Activated T-helper 17 cell treated with anti-CD3 and anti-CD28 coated beads, Interleukin-2, amount 50 U/mL, for 72 hours (primary cell): ENCODE data around the gene ITGA3. TPM values are rescaled to one million over a fixed set of nuclear protein-coding genes. Genes with fewer than 3 reads are reported as not detected.
"Not testable (repeated sequence)": the region's sequence is repeated elsewhere in the genome, so short reads cannot be mapped to it uniquely, and the experiment has no call there.

Experiments used
- ATAC-seq: fragments of 150-1000 bp; cut with Tn5 transposase; replicated peaks from 2 replicates; pipeline ENCODE4 v1.10.0; 2021; ENCODE audit warnings: mild to moderate bottlenecking, moderate library complexity
- H3K27ac Mint-ChIP-seq: one replicate; pipeline ENCODE4 v1.8.0; 2022; ENCODE audit warnings: mixed read lengths
- H3K27me3 Mint-ChIP-seq: one replicate; pipeline ENCODE4 v1.8.0; 2022; ENCODE audit warnings: mixed read lengths
- H3K36me3 Mint-ChIP-seq: one replicate; pipeline ENCODE4 v1.8.0; 2022; ENCODE audit warnings: low read depth, mild to moderate bottlenecking, mixed read lengths
- H3K4me1 Mint-ChIP-seq: one replicate; pipeline ENCODE4 v1.8.0; 2022; ENCODE audit warnings: mixed read lengths
- H3K4me3 Mint-ChIP-seq: one replicate; pipeline ENCODE4 v1.8.0; 2022; ENCODE audit warnings: mild to moderate bottlenecking, mixed read lengths
- H3K9me3 Mint-ChIP-seq: one replicate; pipeline ENCODE4 v1.8.0; 2022; ENCODE audit warnings: mixed read lengths
- total RNA-seq, 2 donors: library from RNA; stranded (reverse); gene quantifications; one replicate each; pipeline ENCODE4 v1.2.3, GENCODE V29; 2022

Gene ITGA3
- total RNA-seq, 2 donors from 2014 or later: 5.3 to 22.2 TPM

DNA sequence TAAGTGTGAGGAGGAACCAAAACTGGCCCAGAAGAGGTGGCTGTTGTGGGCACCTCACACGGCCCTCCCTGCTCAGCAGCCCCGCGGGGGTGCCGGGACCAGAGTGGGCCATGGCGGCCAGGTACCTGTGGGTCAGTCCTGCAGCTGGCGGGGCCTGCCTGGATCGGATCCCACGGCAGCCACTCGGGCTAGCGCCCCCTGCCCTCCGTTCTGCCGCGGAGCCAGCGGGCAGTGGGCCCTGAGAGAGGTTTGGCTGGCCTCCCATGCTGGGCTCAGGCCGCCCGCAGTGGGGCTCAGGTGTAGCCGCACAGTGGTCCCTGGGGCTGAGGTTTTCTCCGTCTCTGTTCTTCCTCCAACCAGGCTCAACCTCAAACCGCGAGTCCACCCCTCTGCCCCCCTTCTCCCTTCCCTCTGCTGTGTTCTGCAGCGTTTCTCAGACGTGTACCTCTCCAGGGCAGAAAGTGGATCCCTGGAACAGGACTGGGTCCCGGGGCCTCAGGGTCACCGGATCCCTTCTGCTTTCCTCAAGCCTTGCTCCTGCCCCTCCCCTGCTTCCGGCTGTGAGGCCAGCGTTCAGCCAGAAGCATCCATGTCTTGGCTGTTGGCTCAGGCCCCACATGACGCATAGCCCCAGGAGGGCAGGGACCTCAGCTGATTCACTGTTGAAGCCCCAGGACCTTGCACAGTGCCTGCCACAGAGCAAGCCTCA is 28.6 kb upstream of the ITGA3 start:
- Mint-ChIP-seq H3K4me3 (peak overlapping the region; percentile 48), H3K9me3 (no peaks in the 10 kb centered on the region), H3K4me1 (peaks cover 4% of the 10 kb centered on the region), H3K27me3 (peaks cover 22% of the 10 kb centered on the region), H3K36me3 (no peaks in the 10 kb centered on the region), H3K27ac (no peak overlapping the region)
- ATAC-seq: peak; percentile 38

DNA sequence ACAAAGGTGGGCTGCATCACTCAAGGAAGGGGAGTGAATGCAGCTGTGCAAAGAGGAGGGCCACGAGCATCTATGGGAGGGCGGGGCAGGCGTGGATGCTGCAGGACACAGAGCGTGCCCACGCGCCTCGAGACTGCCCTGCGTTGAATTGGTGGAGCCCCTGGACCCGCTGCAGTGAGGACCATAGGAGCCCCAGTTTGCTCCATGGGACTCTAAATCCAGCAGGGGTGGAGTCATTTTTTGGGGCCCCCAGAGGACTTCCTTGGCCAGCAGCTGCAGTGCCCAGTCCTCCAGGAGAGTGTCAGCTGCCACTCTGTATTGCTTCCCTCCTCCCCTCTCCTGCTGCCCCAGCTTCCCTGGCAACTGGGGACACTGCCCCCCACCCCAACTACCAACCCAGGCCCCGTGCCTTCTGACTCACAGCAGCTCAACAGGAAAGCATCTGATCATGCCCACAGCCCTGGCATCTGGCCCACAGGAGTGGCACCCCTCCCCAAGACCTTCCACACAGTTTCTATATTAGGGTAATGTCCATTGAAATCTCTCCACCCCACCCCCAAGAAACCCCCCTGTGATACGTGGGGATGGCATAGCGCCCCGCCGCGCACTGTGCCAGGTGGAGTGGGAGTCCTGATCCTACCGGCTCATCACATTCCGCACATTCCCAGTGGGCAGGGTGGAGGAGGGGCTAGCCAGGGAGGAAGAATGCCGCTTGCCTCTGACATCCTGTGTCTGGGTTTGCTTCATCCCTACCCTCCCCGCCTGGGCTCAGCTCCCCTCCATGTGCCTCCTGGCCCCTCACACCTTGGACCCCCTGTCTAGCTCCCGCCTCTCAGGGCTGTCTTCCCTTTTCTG is 27.8 kb upstream of the ITGA3 start:
- peaks cover 22% of the 10 kb centered on the region for H3K27me3 Mint-ChIP-seq
- no peaks in the 10 kb centered on the region for H3K36me3 Mint-ChIP-seq
- no peak for ATAC-seq
- H3K9me3 Mint-ChIP-seq: no peaks in the 10 kb centered on the region
- peaks cover 4% of the 10 kb centered on the region for H3K4me1 Mint-ChIP-seq
- H3K4me3 Mint-ChIP-seq: peak overlapping the region; percentile 48
- no peak overlapping the region for H3K27ac Mint-ChIP-seq

DNA sequence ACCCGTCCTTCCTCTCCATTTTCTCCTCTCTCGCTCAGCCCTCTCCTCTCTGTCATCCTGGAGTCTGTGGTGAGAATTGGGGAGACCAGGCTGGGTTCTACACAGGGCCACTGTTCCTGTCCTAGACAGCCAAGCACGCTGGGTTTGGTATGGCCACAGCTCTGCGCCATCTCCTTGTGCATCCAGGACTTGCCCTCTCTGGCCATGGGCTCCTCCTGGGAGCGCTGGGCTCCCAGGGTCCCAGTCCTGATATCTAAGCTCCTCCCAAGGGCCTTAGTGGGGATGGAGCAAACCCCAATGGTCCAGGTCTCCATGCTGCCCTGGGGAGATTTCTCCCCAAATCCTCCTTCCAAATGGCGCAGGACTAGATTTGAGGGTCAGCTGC is 27.2 kb upstream of the ITGA3 start:
- no peak for ATAC-seq
- Mint-ChIP-seq H3K36me3 (no peaks in the 10 kb centered on the region), H3K4me1 (peaks cover 4% of the 10 kb centered on the region), H3K27me3 (peaks cover 22% of the 10 kb centered on the region), H3K4me3 (no peak overlapping the region), H3K9me3 (no peaks in the 10 kb centered on the region), H3K27ac (no peak overlapping the region)

DNA sequence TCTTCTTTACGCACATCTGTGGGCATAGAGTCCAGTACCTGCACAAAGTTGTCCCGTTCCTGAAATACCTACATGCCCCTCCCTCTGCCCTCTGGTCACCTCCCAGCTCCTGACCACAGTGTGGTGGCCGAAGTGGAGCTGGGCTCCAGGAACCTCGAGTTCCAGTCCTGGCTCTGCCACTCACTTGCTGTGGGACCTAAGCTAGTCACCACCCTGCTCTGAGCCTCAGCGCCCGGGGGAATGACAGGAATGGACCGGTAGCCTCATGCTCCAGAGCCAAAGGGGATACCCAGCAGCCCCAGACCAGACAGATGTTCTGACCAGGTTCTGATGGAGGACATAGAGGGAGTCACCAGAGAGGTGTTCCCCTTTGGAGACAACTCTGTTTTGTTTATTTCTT is 26.7 kb upstream of the ITGA3 start:
- no peak overlapping the region for H3K27ac Mint-ChIP-seq
- peaks cover 22% of the 10 kb centered on the region for H3K27me3 Mint-ChIP-seq
- no peaks in the 10 kb centered on the region for H3K9me3 Mint-ChIP-seq
- peaks cover 4% of the 10 kb centered on the region for H3K4me1 Mint-ChIP-seq
- no peak for ATAC-seq
- H3K36me3 Mint-ChIP-seq: no peaks in the 10 kb centered on the region
- no peak overlapping the region for H3K4me3 Mint-ChIP-seq

DNA sequence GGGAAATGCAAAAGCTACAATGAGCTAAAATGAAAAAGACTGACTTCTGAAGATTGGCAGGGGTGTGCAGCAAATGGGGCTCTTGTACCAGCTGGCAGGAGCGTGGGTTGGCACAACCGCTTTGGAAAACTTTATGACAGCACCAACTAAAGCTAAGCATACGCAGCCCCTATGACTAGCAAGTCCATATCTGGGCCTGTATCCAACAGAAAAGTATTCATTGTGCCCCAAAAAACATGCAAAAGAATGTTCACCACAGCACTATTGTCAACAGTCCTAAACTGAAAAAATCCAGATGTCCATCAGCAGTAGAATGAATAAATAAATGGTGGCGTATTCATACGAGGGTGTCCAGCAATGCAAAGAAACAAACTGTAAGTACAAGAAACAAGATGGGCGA is 22.6 kb upstream of the ITGA3 start:
- peaks cover 13% of the 10 kb centered on the region for H3K27me3 Mint-ChIP-seq
- H3K36me3 Mint-ChIP-seq: no peaks in the 10 kb centered on the region
- no peak for ATAC-seq
- no peak overlapping the region for H3K27ac Mint-ChIP-seq
- H3K4me1 Mint-ChIP-seq: no peaks in the 10 kb centered on the region
- no peak overlapping the region for H3K4me3 Mint-ChIP-seq
- no peaks in the 10 kb centered on the region for H3K9me3 Mint-ChIP-seq

DNA sequence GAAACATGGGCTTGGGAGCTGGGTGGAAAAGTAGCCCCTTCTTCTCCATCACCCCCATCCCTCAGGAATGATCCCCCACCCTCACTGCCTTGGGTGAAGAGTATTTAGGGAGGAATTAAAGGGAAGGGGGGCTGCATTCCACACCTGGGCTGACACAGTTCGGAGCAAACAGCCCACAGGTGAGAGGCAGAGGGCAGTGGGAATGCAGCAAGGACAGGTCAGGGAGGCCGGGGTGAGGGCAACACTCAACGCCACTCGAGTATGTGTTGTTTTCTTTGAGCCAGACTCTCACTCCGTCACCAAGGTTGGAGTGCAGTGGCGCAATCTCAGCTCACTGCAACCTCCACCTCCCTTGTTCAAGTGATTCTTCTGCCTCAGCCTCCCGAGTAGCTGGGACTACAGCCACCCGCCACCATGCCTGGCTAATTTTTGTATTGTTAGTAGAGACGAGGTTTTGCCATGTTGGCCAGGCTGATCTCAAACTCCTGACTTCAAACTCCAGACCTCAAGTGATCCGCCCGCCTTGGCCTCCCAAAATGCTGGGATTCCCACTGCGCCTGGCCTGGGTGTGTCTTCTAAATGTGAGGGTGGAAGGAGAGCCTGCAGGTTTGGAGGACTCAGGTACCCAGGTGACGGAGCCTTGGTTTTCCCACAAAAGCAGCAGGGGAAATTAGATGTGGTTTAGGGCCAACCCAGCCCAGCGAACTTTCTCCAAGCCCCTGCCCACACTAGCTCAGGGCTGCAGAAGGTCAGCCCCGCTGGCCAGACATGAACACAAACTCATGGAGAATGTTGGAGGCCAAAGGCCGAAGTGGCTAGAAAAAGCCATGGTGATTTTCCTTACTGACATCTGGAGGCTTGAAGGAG is 21.2 kb upstream of the ITGA3 start:
- Mint-ChIP-seq H3K4me1 (no peaks in the 10 kb centered on the region), H3K27ac (no peak overlapping the region), H3K9me3 (no peaks in the 10 kb centered on the region), H3K4me3 (no peak overlapping the region), H3K27me3 (peaks cover 4% of the 10 kb centered on the region), H3K36me3 (no peaks in the 10 kb centered on the region)
- no peak for ATAC-seq

DNA sequence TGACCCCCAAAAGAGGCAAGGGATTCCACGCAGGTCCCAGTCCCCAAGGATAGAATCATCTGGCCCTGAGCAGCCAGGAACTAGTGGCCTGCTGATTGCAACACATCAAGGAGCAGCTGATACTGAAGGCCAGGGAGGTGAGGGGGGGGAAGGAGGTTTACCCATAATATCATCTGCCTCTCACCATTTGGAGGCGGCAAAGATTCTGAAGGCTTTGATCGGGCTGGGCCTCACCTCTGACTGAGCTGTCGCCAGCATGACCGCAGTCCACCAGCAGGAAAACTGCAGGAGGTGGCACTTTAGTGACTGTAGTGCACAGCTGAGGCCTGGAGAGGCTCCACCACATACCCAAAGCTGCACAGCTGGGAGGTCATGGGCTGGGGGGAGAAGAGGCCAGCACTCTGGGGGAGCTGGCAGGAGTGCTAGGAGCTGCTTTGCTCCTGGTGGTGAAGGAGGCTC is 20.5 kb upstream of the ITGA3 start:
- H3K27ac Mint-ChIP-seq: no peak overlapping the region
- no peaks in the 10 kb centered on the region for H3K4me1 Mint-ChIP-seq
- no peak for ATAC-seq
- peaks cover 4% of the 10 kb centered on the region for H3K27me3 Mint-ChIP-seq
- H3K36me3 Mint-ChIP-seq: no peaks in the 10 kb centered on the region
- no peak overlapping the region for H3K4me3 Mint-ChIP-seq
- no peaks in the 10 kb centered on the region for H3K9me3 Mint-ChIP-seq

DNA sequence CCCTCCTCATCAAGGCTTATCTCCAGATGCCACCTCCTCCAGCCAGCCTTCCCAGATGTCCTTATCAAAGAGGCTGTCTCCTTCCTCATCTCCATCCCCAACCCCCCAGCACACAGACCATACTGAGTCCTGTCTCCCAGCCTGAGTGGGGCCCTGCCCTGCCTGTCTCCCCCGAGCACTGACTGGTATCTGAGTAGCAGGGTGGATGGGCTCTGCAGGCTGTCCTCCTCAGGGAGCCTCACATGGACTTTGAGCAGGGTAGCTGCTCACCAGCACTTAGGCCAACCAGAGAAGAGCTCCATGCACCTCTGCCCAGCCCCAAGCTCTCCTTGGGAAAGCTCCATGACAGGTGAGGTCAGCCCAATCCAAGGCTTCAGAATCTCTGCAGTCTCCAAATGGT is 20.0 kb upstream of the ITGA3 start:
- Mint-ChIP-seq H3K9me3 (no peaks in the 10 kb centered on the region), H3K4me3 (no peak overlapping the region), H3K27ac (no peak overlapping the region), H3K36me3 (no peaks in the 10 kb centered on the region), H3K27me3 (peaks cover 4% of the 10 kb centered on the region), H3K4me1 (no peaks in the 10 kb centered on the region)
- no peak for ATAC-seq

DNA sequence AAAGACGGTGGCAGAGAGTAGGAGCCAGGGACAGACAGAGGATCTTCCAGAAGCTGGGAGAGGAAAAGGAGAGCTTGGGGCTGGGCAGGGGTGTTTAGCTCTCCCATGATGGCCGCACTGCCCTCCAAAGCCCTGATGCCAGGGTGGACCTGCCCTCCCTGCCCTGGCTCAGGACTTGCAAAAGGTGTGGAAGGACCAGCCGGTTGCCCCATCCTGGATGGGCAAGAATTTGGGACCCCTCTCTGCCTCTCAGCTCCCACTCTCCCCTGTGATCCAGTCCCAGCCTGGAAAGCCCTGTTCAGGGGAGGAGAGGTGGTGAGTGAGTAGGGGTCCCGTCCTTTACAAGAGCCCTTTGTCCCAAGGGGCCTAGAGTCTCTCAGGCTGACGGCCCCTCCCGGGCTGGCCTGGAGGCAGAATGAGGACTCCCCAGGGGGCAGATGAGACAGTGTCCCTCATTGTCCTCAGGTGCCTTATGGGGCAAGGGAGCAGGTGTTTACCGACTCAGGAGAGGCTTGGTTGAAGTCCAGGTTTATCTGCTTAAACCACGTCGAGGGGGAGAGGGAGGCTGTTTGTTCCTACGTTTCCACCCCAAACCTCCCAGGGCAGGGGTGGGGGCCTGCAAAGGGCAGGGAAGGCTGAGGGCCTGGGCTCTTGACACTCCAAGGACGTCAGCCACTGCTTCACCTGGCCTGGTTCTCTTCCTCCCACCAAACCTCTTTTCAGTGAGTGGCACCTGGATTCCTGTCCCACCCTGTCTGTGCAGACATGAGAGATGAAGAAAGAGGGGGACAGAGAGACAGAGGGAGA is 19.3 kb upstream of the ITGA3 start:
- H3K36me3 Mint-ChIP-seq: no peaks in the 10 kb centered on the region
- no peaks in the 10 kb centered on the region for H3K4me1 Mint-ChIP-seq
- H3K27ac Mint-ChIP-seq: no peak overlapping the region
- H3K27me3 Mint-ChIP-seq: peaks cover 2% of the 10 kb centered on the region
- ATAC-seq: no peak
- no peak overlapping the region for H3K4me3 Mint-ChIP-seq
- H3K9me3 Mint-ChIP-seq: no peaks in the 10 kb centered on the region

DNA sequence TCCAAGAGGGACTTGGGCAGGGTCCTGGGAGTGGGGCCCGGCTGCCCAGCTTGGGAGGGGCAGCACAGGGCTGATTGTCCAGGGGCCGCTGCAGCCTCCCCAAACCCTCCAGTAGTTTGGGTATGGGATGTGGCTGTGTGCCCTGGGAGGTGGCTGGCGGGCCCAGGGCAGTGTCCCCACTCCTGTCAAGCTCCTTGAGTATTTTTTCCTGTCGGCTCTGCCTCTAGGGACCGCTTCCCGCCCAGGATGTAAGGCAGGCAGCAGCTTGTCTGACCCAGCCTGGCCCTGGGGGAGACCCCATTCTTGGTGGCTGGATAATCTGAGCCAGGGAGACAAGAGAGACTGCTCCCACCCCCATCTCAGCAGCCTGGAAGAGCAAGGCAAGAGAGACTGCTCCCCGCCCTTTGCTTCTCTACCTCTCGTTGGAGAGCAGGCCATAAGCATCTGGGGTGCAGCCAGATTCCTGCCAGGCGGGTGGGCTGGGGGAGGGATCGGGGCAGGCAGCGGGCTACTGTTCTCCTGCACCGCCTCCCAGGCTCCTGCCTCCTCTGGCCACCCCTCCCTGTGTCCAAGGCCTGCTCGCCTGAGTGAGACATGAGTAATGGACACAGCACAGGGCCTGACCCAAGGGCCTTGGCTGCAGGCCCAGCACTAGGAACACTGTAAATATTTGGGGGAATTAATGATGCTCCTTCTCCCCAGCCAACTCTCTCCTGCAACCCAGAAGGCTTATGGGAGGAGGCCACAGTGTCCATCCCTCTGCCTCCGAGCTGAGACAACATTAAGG is 18.4 kb upstream of the ITGA3 start:
- no peak overlapping the region for H3K27ac Mint-ChIP-seq

DNA sequence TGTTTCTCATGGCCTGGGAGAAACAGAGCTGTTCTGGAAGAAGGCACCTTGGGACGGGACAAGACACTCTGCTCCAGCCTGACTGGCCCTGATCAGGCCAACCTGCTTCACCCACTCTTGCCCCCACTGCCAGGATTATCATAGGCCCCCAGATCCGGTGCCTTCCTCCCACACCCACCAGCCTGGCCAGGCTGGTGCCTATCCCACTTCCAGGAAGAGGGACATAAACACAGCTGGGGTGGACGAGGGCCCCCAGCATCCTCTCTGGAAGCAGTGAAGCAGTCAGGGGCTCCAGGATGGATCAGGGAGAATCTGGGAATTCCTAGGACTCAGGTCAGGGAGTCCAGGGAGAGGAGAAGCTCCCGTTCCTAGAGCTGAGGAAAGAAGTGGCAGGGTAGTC is 16.9 kb upstream of the ITGA3 start:
- no peak overlapping the region for H3K27ac Mint-ChIP-seq
- no peak for ATAC-seq
- no peaks in the 10 kb centered on the region for H3K9me3 Mint-ChIP-seq
- H3K4me1 Mint-ChIP-seq: no peaks in the 10 kb centered on the region
- no peaks in the 10 kb centered on the region for H3K36me3 Mint-ChIP-seq
- H3K27me3 Mint-ChIP-seq: peaks cover 3% of the 10 kb centered on the region
- no peak overlapping the region for H3K4me3 Mint-ChIP-seq

More for the DNA sequence above, 18.4 kb upstream of the ITGA3 start:
- no peaks in the 10 kb centered on the region for H3K27me3 Mint-ChIP-seq
- no peaks in the 10 kb centered on the region for H3K9me3 Mint-ChIP-seq
- no peaks in the 10 kb centered on the region for H3K4me1 Mint-ChIP-seq
- no peaks in the 10 kb centered on the region for H3K36me3 Mint-ChIP-seq
- no peak for ATAC-seq
- no peak overlapping the region for H3K4me3 Mint-ChIP-seq

DNA sequence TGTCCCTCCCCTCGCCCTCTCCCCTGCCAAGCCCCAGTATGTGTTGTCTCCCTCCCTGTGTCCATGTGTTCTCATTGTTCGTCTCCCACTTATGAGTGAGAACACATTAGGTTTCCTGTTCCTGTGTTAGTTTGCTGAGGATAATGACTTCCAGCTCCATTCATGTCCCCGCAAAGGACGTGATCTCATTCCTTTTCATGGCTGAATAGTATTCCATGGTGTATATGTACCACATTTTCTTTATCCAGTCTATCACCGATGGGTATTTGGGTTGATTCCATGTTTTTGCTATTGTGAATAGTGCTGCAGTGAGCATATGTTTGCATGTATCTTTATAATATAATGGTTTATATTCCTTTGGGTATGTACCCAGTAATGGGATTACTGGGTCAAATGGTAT is 15.4 kb upstream of the ITGA3 start:
- ATAC-seq: not testable (repeated sequence)

DNA sequence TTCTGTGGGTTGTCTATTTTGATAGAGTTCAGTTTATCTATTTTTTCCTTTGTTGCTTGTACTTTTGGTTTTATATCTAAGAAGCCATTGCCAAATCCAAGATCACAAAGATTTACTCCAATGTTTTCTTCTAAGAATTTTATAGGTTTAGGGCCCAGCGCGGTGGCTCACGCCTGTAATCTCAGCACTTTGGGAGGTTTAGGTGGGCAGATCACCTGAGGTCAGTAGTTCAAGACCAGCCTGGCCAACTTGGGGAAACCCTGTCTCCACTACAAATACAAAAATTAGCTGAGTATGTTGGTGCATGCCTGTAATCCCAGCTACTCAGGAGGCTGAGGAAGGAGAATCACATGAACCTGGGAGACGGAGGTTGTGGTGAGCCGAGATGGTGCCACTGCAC is 13.7 kb upstream of the ITGA3 start:
- no peak for ATAC-seq
- no peak overlapping the region for H3K4me3 Mint-ChIP-seq
- no peaks in the 10 kb centered on the region for H3K36me3 Mint-ChIP-seq

More for the DNA sequence above, 15.4 kb upstream of the ITGA3 start:
- not testable (repeated sequence) for H3K27ac Mint-ChIP-seq, H3K9me3 Mint-ChIP-seq, H3K36me3 Mint-ChIP-seq, H3K4me1 Mint-ChIP-seq, H3K4me3 Mint-ChIP-seq, H3K27me3 Mint-ChIP-seq

More for the DNA sequence above, 13.7 kb upstream of the ITGA3 start:
- no peaks in the 10 kb centered on the region for H3K9me3 Mint-ChIP-seq
- no peak overlapping the region for H3K27ac Mint-ChIP-seq
- H3K4me1 Mint-ChIP-seq: peaks cover under 1% of the 10 kb centered on the region
- H3K27me3 Mint-ChIP-seq: peaks cover 9% of the 10 kb centered on the region
